ENCODE data around the gene RFX2.

DNA sequence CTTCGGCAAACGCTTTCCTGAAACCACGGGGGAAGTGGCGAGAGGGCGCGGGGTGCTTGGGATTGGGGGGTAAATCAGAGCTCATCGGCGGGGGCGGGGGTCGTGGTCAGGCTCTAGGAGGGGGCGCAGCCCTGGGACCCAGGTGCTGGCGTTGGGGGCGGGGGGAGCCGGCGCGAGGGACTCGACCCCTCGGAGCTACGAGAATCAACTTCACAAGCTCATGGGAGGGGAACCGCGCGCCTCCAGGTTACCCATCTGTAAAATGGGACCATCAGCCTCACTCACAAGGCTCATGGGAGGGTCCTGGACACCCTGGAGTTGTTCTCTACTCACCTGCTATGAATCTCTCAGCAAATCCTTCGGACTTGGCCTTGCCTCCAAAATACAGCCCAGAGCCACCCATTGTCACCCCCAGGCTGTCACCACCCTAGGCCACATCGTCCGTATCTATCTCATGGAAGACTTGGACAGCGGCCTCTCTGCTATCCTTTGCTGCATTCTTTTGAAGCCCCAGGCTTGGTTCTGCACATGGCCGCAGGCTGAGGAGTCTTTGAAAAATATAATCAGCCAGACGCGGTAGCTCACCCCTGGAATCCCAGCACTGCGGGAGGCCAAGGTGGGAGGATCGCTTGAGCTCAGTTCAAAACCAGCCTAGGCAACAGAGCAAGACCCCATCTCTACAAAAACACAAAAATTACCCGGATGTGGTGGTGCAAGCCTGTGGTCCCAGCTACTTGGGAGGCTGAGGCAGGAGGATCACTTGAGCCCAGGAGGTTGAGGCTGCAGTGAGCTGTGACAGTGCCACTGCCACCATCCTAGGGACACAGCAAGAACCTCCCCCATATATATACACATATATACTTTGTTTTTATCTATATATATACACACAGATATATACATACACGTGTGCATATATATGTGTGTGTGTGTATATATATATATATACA lies 131.4 kb downstream of the RFX2 start:
- TF ChIP-seq RBBP5 (IDR thresholded peaks at IDR 0.05; ENCODE audit: borderline replicate concordance, insufficient read depth, low read length, poor library complexity, severe bottlenecking) (no peak), PBX2 (CRISPR knock-in tag; IDR thresholded peaks at IDR 0.05; ENCODE audit: low read depth) (no peak), PBX2 (tag; conservative IDR thresholded peaks at IDR 0.05; ENCODE audit: low read depth) (no peak), ZNF280A (IDR thresholded peaks at IDR 0.05; ENCODE audit: low read depth, partially characterized antibody) (no peak), RAD21 (CRISPR knock-in tag; conservative IDR thresholded peaks at IDR 0.05 in 1 of 2, IDR thresholded peaks at IDR 0.05 in 1 of 2) (no peak), TAF1 (IDR thresholded peaks at IDR 0.05; ENCODE audit: control insufficient read depth, extremely low read depth, insufficient read depth, low read length, severe bottlenecking) (no peak), COPS2 (conservative IDR thresholded peaks at IDR 0.05) (no peak), SMARCC2 (IDR thresholded peaks at IDR 0.05; ENCODE audit: low read depth) (no peak), ZFX (CRISPR knock-in tag; IDR thresholded peaks at IDR 0.05) (peak; percentile 13; the same call in 1 of the 2 replicates), MAFF (IDR thresholded peaks at IDR 0.05; ENCODE audit: low read length) (no peak), SMAD4 (CRISPR knock-in tag; conservative IDR thresholded peaks at IDR 0.05) (no peak)
- TF ChIP-seq, protein P1, sequence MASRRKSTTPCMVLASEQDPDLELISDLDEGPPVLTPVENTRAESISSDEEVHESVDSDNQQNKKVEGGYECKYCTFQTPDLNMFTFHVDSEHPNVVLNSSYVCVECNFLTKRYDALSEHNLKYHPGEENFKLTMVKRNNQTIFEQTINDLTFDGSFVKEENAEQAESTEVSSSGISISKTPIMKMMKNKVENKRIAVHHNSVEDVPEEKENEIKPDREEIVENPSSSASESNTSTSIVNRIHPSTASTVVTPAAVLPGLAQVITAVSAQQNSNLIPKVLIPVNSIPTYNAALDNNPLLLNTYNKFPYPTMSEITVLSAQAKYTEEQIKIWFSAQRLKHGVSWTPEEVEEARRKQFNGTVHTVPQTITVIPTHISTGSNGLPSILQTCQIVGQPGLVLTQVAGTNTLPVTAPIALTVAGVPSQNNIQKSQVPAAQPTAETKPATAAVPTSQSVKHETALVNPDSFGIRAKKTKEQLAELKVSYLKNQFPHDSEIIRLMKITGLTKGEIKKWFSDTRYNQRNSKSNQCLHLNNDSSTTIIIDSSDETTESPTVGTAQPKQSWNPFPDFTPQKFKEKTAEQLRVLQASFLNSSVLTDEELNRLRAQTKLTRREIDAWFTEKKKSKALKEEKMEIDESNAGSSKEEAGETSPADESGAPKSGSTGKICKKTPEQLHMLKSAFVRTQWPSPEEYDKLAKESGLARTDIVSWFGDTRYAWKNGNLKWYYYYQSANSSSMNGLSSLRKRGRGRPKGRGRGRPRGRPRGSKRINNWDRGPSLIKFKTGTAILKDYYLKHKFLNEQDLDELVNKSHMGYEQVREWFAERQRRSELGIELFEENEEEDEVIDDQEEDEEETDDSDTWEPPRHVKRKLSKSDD (conservative IDR thresholded peaks at IDR 0.05; ENCODE audit: low read length): 0 out of 2 replicates have a peak, but pooled peaks have one; percentile 43
